SK-N-SH treated with all-trans-retinoic acid at 6 μM for 48 hours (cell line): Measurements from ENCODE around the gene LRMDA.

Experiments
- ARNTL ChIP-seq: fragments of 450-650 bp; formaldehyde crosslinking; IDR thresholded peaks from 2 replicates; pipeline ENCODE4 v1.5.0; 2020; ENCODE audit warnings: low read depth, mild to moderate bottlenecking, moderate library complexity, borderline replicate concordance
- CREB5 ChIP-seq: fragments of 250-450 bp; sonication (Bioruptor Pico); IDR thresholded peaks from 2 replicates; pipeline ENCODE4 v1.5.1; 2020; ENCODE audit warnings: low read depth, mild to moderate bottlenecking, moderate library complexity
- ISL1 ChIP-seq: fragments of 250-450 bp; sonication (Bioruptor Pico); IDR thresholded peaks from 2 replicates; pipeline ENCODE4 v2.1.2; 2022; ENCODE audit warnings: mild to moderate bottlenecking, moderate library complexity
- PATZ1 ChIP-seq: fragments of 250-450 bp; sonication (Bioruptor Pico); IDR thresholded peaks from 2 replicates; pipeline ENCODE4 v1.8.0; 2020; ENCODE audit warnings: mild to moderate bottlenecking, moderate library complexity, borderline replicate concordance
- PPARA ChIP-seq: fragments of 250-450 bp; sonication (Bioruptor Pico); IDR thresholded peaks from 2 replicates; pipeline ENCODE4 v1.5.0; 2020; ENCODE audit warnings: mild to moderate bottlenecking, borderline replicate concordance
- RARB ChIP-seq: fragments of 250-450 bp; sonication (Bioruptor Pico); IDR thresholded peaks from 2 replicates; pipeline ENCODE4 v1.8.0; 2021; ENCODE audit warnings: mild to moderate bottlenecking, moderate library complexity
- TCF4 ChIP-seq: fragments of 250-450 bp; sonication (Bioruptor Pico); IDR thresholded peaks from 2 replicates; pipeline ENCODE4 v1.8.0; 2021; ENCODE audit warnings: mild to moderate bottlenecking, moderate library complexity, borderline replicate concordance
- ZFP3 ChIP-seq: fragments of 250-450 bp; sonication (Bioruptor Pico); IDR thresholded peaks from 2 replicates; pipeline ENCODE4 v1.5.0; 2020; ENCODE audit warnings: mild to moderate bottlenecking, moderate library complexity
- ZNF565 ChIP-seq: fragments of 450-650 bp; formaldehyde crosslinking; conservative IDR thresholded peaks from 2 replicates; pipeline ENCODE4 v1.5.0; 2020; ENCODE audit warnings: low read depth, mild to moderate bottlenecking, moderate library complexity
- ZNF8 ChIP-seq: fragments of 450-650 bp; formaldehyde crosslinking; IDR thresholded peaks from 2 replicates; pipeline ENCODE4 v1.5.0; 2020; ENCODE audit warnings: mild to moderate bottlenecking, moderate library complexity

GRCh38 chr10:75476569-75476968, 45.1 kb downstream of the LRMDA start:
- TF ChIP-seq PATZ1 (CRISPR knock-in tag) (no peak), PPARA (no peak), CREB5 (CRISPR knock-in tag) (no peak), ZFP3 (no peak), ARNTL (CRISPR knock-in tag) (no peak), ZNF8 (CRISPR knock-in tag) (no peak), TCF4 (CRISPR knock-in tag) (no peak), RARB (CRISPR knock-in tag) (no peak), ISL1 (CRISPR knock-in tag) (no peak), ZNF565 (CRISPR knock-in tag) (no peak)
